ENCODE measurements around the gene DNAJB14. TPM values are rescaled to one million over a fixed set of nuclear protein-coding genes. Genes with fewer than 3 reads are reported as not detected.

The DNAJB14 gene
- polyA plus RNA-seq, 1 of the 3 experiments (the other 2 are of a cell fraction), result 23.8 TPM

DNA sequence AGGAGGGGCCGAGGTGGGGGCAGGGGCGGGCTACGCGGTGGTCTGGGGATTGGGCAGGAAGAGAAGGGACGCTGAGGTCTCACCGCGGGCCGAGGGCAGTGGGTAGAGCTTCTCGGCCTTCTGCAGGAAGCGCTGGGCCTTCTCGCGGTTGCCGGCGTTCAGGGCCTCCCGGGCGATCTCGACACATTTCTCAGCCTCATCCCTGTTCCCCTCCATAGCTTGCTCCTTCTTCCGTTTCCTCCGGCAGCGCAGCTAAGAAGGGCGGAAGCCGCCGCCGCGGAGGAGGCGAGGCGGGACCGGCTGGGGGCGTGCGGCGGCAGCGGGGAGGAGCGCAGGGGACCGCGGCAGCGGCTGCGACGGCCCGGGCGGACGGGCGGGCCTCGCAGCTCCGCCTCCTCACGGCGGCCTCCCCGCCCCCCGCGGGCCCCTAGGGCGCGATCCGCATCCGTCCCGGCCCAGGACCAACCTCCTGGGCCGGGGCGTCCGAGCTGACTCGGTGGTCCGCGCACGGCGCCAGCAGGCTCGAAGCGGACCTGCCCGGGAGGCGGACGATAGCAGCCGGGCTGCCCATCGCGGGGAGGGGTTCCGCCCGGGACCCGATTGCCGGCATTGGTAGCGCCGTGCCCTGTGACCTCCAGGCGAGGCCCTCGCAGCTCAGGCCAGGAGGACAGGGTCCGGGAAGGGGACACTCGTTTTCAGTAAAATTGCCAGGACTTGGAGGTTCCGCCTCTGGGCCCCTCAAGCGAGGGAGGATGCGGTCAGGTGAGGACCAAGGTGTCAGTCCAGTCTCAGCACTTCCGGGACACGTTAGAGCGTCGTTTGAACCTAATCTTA, at the start of gene DNAJB14 (continued):
- peak; percentile 40; the same call in 1 of the 2 replicates for TF ChIP-seq SIN3A (IDR thresholded peaks at IDR 0.05; ENCODE audit: borderline replicate concordance, low read depth, low read length)
- no peak for TF ChIP-seq RAD21 (IDR thresholded peaks at IDR 0.05; ENCODE audit: low read length)
- TF ChIP-seq TEAD4 (IDR thresholded peaks at IDR 0.05; ENCODE audit: borderline replicate concordance, insufficient read depth), result no peak
- TF ChIP-seq MAX (IDR thresholded peaks at IDR 0.05; ENCODE audit: low read depth), result peak; percentile 54; the same call in 1 of the 2 replicates
- TF ChIP-seq TAF1 (IDR thresholded peaks at IDR 0.05; ENCODE audit: borderline replicate concordance, low read depth, low read length), result peak; percentile 76
- no peak; a peak in 1 of 4 replicates for TF ChIP-seq EP300 (IDR thresholded peaks at IDR 0.05; ENCODE audit: borderline replicate concordance in 1 of 2, low read depth in 1 of 2, low read length in 1 of 2)
- TF ChIP-seq JUND (IDR thresholded peaks at IDR 0.05), result peak; percentile 40; the same call in 1 of the 2 replicates
- TF ChIP-seq RFX5 (IDR thresholded peaks at IDR 0.05; ENCODE audit: low read length), result no peak
- peak; percentile 73 for TF ChIP-seq ELF1 (IDR thresholded peaks at IDR 0.05)
- TF ChIP-seq, protein P1, sequence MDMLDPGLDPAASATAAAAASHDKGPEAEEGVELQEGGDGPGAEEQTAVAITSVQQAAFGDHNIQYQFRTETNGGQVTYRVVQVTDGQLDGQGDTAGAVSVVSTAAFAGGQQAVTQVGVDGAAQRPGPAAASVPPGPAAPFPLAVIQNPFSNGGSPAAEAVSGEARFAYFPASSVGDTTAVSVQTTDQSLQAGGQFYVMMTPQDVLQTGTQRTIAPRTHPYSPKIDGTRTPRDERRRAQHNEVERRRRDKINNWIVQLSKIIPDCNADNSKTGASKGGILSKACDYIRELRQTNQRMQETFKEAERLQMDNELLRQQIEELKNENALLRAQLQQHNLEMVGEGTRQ (IDR thresholded peaks at IDR 0.05; ENCODE audit: borderline replicate concordance, low read depth, low read length), result no peak
- TF ChIP-seq MXI1 (IDR thresholded peaks at IDR 0.05; ENCODE audit: low read depth, low read length), result peak; percentile 74; the same call in 1 of the 2 replicates
- no peak for TF ChIP-seq YY1 (IDR thresholded peaks at IDR 0.05; ENCODE audit: low read depth)

DNA sequence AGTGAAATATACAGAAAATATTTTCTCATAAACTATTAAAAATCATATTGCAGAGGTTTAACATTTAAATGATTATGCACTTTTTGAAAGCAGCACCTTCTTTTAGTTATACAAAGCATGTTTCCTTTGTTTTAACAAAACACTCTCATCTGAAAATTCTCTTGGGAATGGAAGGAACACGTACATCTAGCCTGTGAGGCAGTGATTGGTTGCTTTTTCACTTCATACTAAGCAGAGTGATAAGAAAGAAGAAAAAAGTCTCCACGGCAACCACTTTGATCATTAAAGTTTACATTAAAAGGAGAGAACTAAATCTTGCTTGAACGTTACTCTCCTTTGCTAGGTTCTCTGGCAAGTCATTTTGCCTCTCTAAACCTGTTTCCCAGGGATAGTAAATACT, 45.3 kb upstream of the DNAJB14 start:
- Histone ChIP-seq H3K4me1 (ENCODE audit: control insufficient read depth in 1 of 2, insufficient read depth in 2 of 2, low read depth in 1 of 2, low read length in 1 of 2) (no peaks in the 10 kb centered on the region), H3K4me2 (no peak overlapping the region), H3K9me2 (no peaks in the 10 kb centered on the region), H3K9ac (no peak overlapping the region), H4K20me1 (ENCODE audit: insufficient read depth) (no peaks in the 10 kb centered on the region), H3F3A (replicated peaks; ENCODE audit: insufficient read depth) (no peaks in the 10 kb centered on the region), H3K27me3 (ENCODE audit: insufficient read depth) (no peaks in the 10 kb centered on the region), H3K36me3 (replicated peaks in 1 of 2; ENCODE audit: control insufficient read depth in 1 of 2, insufficient read depth in 2 of 2, low read length in 1 of 2) (no peaks in the 10 kb centered on the region), H2AFZ (ENCODE audit: low read depth) (0 out of 2 replicates have a peak overlapping the region, but pooled peaks have one; percentile 11), H3K27ac (ENCODE audit: low read depth in 2 of 2, low read length in 1 of 2) (no peak overlapping the region), H3K4me3 (ENCODE audit: low read depth in 2 of 2, low read length in 1 of 2) (no peak overlapping the region), H3K9me3 (no peaks in the 10 kb centered on the region), H3K79me2 (ENCODE audit: insufficient read depth) (no peaks in the 10 kb centered on the region)
- POLR2A ChIA-PET, result no interaction called here
- TF ChIP-seq RCOR1 (IDR thresholded peaks at IDR 0.05; ENCODE audit: low read length) (no peak), GABPA (IDR thresholded peaks at IDR 0.05; ENCODE audit: low read depth) (no peak), FOXM1 (IDR thresholded peaks at IDR 0.05; ENCODE audit: low read depth) (no peak), RXRA (IDR thresholded peaks at IDR 0.05; ENCODE audit: borderline replicate concordance, low read depth) (no peak), NRF1 (IDR thresholded peaks at IDR 0.05; ENCODE audit: low read depth, low read length) (no peak), POLR2AphosphoS5 (IDR thresholded peaks at IDR 0.05; ENCODE audit: low read depth, low read length) (no peak), RFX5 (IDR thresholded peaks at IDR 0.05; ENCODE audit: low read length) (no peak), FOXJ3 (CRISPR knock-in tag; IDR thresholded peaks at IDR 0.05) (no peak)
- TF ChIP-seq, protein P1 (IDR thresholded peaks at IDR 0.05; ENCODE audit: borderline replicate concordance, low read depth, low read length), result no peak
- TF ChIP-seq, protein P2, sequence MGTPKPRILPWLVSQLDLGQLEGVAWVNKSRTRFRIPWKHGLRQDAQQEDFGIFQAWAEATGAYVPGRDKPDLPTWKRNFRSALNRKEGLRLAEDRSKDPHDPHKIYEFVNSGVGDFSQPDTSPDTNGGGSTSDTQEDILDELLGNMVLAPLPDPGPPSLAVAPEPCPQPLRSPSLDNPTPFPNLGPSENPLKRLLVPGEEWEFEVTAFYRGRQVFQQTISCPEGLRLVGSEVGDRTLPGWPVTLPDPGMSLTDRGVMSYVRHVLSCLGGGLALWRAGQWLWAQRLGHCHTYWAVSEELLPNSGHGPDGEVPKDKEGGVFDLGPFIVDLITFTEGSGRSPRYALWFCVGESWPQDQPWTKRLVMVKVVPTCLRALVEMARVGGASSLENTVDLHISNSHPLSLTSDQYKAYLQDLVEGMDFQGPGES (IDR thresholded peaks at IDR 0.05; ENCODE audit: low read depth, low read length), result no peak
- DNase-seq, result no peak
- CTCF ChIA-PET, result interaction anchor here (1.4 kb wide), 1 partner anchor 104 kb away, joined by 4 read pairs; no protein-coding TSS in a partner anchor
- 86% methylated on average over 3 of the region's 3 CpGs for WGBS (ENCODE audit: low lambda C conversion rate)

Data from SK-N-SH (cell line).